OCI-LY3 (cell line): ENCODE results near the gene LYSMD2.

Experiments
- H2AFZ ChIP-seq: fragments of 200-600, 300-600 bp; shearing (Covaris generic); 2 replicates; pipeline ENCODE4 v1.6.0; 2014; ENCODE audit warnings: antibody characterized with exemption, low read depth, low read length
- H3K27ac ChIP-seq: fragments of 200-600, 300-600 bp; sonication (generic); 2 replicates; pipeline ENCODE4 v1.5.1; 2014; ENCODE audit warnings: mild to moderate bottlenecking, low read length, moderate library complexity, mixed read lengths
- H3K27me3 ChIP-seq: fragments of 200-600, 300-600 bp; sonication (generic); 2 replicates; pipeline ENCODE4 v1.6.1; 2014; ENCODE audit warnings: low read depth, low read length, mixed read lengths
- H3K36me3 ChIP-seq: fragments of 200-600, 300-600 bp; sonication (generic); replicated peaks from 2 replicates; pipeline ENCODE3; 2014; ENCODE audit warnings: low read depth, low read length, mixed read lengths
- H3K4me1 ChIP-seq: fragments of 300-600, 200-600 bp; sonication (generic); 2 replicates; pipeline ENCODE4 v1.6.1; 2014; ENCODE audit warnings: low read length, mixed read lengths
- H3K4me2 ChIP-seq: fragments of 200-600, 300-600 bp; sonication (generic); 2 replicates; pipeline ENCODE4 v1.6.1; 2014; ENCODE audit warnings: low read length, mixed read lengths
- H3K4me3 ChIP-seq: fragments of 300-600, 200-600 bp; sonication (generic); 2 replicates; pipeline ENCODE4 v1.5.1; 2014; ENCODE audit warnings: antibody characterized with exemption, mild to moderate bottlenecking, low read length, moderate library complexity
- H3K79me2 ChIP-seq: fragments of 300-600, 200-600 bp; shearing (Covaris generic); 2 replicates; pipeline ENCODE4 v1.6.1; 2014; ENCODE audit warnings: mild to moderate bottlenecking, low read length, mixed read lengths
- H3K9ac ChIP-seq: fragments of 300-600, 200-600 bp; shearing (Covaris generic); 2 replicates; pipeline ENCODE4 v1.6.0; 2014; ENCODE audit warnings: mild to moderate bottlenecking, low read length, moderate library complexity
- H3K9me3 ChIP-seq: fragments of 200-600, 300-600 bp; shearing (Covaris generic); 2 replicates; pipeline ENCODE4 v1.6.1; 2014; ENCODE audit warnings: low read length, mixed read lengths; ENCODE audit not compliant: insufficient read depth
- H4K20me1 ChIP-seq: fragments of 200-600, 300-600 bp; sonication (generic); 2 replicates; pipeline ENCODE4 v1.6.1; 2016; ENCODE audit warnings: low read length, mixed read lengths; ENCODE audit not compliant: insufficient read depth
- EZH2phosphoT487 ChIP-seq: fragments of 200-600 bp; shearing (Covaris generic); IDR thresholded peaks from 2 replicates; pipeline ENCODE4 v1.6.1; 2018; ENCODE audit warnings: antibody characterized with exemption, mixed run types, low read depth
- TF ChIP-seq, protein P1 (sequence below): fragments of 200-600, 300-600 bp; sonication (generic); IDR thresholded peaks from 2 replicates; pipeline ENCODE4 v1.5.1; 2014; ENCODE audit warnings: antibody characterized with exemption, low read length, low read depth

Gene LYSMD2

DNA sequence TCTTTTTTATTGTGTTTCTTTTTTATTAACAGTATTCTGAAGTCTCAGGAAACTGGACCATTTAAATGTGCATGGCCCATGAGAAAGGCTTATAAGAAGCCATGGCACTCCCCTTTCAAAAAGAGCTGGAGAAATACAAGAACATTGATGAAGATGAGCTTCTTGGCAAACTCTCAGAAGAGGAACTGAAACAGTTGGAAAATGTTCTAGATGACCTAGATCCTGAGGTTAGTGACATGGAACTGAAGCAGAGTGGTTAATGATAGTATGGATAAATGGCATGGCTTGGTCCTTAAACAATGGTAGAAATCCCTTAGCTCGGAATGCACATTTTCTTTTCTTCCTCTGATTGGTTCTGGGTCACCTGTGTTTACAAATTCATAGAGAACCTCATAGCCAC is 28.9 kb upstream of the LYSMD2 start:
- Histone ChIP-seq H3K36me3 (no peaks in the 10 kb centered on the region), H4K20me1 (no peaks in the 10 kb centered on the region), H3K9me3 (no peaks in the 10 kb centered on the region), H2AFZ (no peak overlapping the region), H3K27ac (no peak overlapping the region), H3K4me3 (no peak overlapping the region), H3K9ac (no peak overlapping the region), H3K4me2 (no peak overlapping the region), H3K79me2 (no peaks in the 10 kb centered on the region), H3K4me1 (no peaks in the 10 kb centered on the region), H3K27me3 (no peaks in the 10 kb centered on the region)
- TF ChIP-seq EZH2phosphoT487, result no peak
- TF ChIP-seq, protein P1, sequence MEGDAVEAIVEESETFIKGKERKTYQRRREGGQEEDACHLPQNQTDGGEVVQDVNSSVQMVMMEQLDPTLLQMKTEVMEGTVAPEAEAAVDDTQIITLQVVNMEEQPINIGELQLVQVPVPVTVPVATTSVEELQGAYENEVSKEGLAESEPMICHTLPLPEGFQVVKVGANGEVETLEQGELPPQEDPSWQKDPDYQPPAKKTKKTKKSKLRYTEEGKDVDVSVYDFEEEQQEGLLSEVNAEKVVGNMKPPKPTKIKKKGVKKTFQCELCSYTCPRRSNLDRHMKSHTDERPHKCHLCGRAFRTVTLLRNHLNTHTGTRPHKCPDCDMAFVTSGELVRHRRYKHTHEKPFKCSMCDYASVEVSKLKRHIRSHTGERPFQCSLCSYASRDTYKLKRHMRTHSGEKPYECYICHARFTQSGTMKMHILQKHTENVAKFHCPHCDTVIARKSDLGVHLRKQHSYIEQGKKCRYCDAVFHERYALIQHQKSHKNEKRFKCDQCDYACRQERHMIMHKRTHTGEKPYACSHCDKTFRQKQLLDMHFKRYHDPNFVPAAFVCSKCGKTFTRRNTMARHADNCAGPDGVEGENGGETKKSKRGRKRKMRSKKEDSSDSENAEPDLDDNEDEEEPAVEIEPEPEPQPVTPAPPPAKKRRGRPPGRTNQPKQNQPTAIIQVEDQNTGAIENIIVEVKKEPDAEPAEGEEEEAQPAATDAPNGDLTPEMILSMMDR, result no peak

DNA sequence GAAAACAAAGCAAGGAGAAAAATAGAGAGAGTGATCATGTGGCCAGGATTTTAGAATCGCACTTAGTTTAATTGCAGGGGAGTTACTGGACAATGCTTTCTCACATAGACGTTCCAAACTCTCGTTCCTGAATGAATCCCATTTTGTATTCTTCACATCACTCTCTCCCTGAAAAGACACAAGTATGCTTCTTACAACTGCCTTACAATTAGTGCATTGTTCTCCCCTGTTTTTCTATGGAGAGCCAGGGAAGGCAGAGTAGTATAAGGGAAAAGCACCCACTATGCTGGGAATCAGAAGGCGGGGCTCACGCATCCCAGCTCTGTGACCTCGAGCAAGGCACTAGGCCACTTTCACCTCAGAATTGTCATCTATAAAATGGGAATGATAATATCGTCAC is 28.3 kb upstream of the LYSMD2 start:
- no peaks in the 10 kb centered on the region for H3K79me2 ChIP-seq
- H3K27me3 ChIP-seq, result no peaks in the 10 kb centered on the region
- H2AFZ ChIP-seq, result no peak overlapping the region
- no peaks in the 10 kb centered on the region for H4K20me1 ChIP-seq
- no peak overlapping the region for H3K9ac ChIP-seq
- H3K4me3 ChIP-seq, result no peak overlapping the region
- no peak for TF ChIP-seq EZH2phosphoT487
- TF ChIP-seq, protein P1, result no peak
- no peak overlapping the region for H3K27ac ChIP-seq
- H3K4me2 ChIP-seq, result no peak overlapping the region
- no peaks in the 10 kb centered on the region for H3K4me1 ChIP-seq
- H3K9me3 ChIP-seq, result no peaks in the 10 kb centered on the region
- H3K36me3 ChIP-seq, result no peaks in the 10 kb centered on the region

DNA sequence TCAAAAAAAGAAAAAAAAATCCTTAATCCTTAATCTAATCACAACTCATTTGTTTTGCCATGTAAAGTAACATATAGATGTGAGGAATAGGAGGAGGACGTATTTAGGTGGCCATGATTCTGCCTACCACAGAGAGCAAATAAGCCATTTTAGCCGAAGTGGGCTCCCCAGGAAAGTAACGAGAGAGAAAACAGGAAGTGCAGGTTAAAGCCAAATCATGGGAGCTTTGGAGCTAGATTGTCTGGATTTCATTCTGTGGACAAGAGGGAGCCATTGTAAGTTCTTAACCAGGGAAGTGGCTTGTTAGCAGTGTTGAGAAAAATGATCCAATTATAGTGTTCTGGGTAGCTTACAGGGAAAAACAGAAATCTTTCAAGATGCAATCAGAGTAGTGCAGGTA is 23.4 kb upstream of the LYSMD2 start:
- Histone ChIP-seq H2AFZ (no peak overlapping the region), H3K36me3 (no peaks in the 10 kb centered on the region), H3K4me3 (no peak overlapping the region), H4K20me1 (no peaks in the 10 kb centered on the region), H3K27me3 (no peaks in the 10 kb centered on the region), H3K9me3 (no peaks in the 10 kb centered on the region), H3K79me2 (no peaks in the 10 kb centered on the region), H3K4me2 (no peak overlapping the region), H3K9ac (no peak overlapping the region), H3K4me1 (peaks cover 8% of the 10 kb centered on the region), H3K27ac (no peak overlapping the region)
- TF ChIP-seq, protein P1, result no peak
- no peak for TF ChIP-seq EZH2phosphoT487

DNA sequence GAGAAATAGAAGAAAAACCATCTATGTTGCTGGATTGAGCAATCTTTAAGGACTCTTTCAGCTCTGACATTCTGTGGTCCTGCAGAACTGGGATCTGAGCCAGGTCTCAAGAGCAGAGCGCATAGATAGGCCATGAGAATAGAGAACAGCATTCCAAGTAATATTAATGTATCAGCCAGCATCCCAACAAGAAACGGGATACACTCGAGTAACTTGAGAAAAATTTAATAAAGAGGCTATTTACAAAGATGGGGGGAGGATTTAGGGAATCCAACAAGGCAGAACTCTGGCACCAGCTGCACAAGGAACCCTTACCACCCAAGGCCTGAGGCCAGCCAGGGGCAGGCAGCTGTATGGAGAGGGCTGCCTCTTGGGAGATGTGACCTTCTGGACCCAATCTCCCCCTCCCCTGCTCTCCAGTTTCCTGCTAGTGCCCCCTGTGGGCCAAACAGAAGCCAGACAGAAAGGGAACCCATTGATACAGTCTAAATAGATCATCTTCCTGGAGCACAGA is 22.2 kb upstream of the LYSMD2 start:
- no peaks in the 10 kb centered on the region for H3K79me2 ChIP-seq
- no peak overlapping the region for H2AFZ ChIP-seq
- H3K9ac ChIP-seq, result no peak overlapping the region
- peaks cover 8% of the 10 kb centered on the region for H3K4me1 ChIP-seq
- H3K9me3 ChIP-seq, result no peaks in the 10 kb centered on the region
- H4K20me1 ChIP-seq, result no peaks in the 10 kb centered on the region
- TF ChIP-seq, protein P1, result peak; percentile 29; the same call in 1 of the 2 replicates
- TF ChIP-seq EZH2phosphoT487, result no peak
- no peak overlapping the region for H3K4me2 ChIP-seq
- no peaks in the 10 kb centered on the region for H3K27me3 ChIP-seq
- no peak overlapping the region for H3K27ac ChIP-seq
- no peak overlapping the region for H3K4me3 ChIP-seq
- H3K36me3 ChIP-seq, result no peaks in the 10 kb centered on the region
